CD4-positive, alpha-beta T cell treated with Interleukin-6 for 4 hours (primary cell): ENCODE data around the gene TNP2.
"Not testable (repeated sequence)": the region's sequence is repeated elsewhere in the genome, so short reads cannot be mapped to it uniquely, and the experiment has no call there.

Source experiments
- DNase-seq: peaks from one replicate; pipeline ENCODE4 v3.0.0-alpha.2; 2020; ENCODE audit warnings: mixed read lengths

TNP2 gene

DNA sequence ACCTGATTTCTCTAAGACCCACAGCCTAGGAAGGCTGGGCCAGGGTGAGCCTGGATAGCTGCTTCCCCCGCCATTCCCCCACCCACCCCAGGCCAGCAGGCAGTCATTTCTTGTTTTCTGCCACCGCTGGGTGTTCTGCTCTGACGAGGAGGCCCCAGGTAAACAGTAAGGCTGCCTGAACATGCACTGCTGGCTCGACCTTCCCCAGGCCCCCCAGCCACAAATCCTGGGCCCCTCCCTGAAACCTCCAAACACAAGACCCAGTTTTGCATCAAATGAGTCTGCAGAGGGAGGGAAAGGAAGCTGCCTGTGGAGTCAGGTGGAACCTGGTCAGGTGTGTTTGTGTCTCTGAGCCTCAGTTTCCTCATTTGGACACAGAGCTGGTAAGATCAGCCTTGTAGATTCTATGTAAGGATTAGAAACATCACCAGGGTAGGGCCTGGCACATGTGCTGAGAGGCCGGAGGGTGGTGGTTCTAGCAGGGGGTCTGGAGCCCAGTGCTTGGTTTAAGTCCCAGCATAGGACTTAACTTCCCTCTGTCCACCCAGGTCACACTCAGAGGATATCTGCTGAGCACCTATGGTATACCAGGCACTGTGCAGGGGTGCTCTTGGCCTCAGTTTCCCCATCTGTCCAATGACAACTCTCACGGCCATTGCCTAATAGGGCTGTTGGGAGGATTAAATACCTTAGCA, 30.9 kb upstream of the TNP2 start:
- no peak for DNase-seq

- peak; percentile 28 for DNase-seq
These were observed 29.9 kb upstream of the TNP2 start for GRCh38 chr16:11298950-11299547.

DNA sequence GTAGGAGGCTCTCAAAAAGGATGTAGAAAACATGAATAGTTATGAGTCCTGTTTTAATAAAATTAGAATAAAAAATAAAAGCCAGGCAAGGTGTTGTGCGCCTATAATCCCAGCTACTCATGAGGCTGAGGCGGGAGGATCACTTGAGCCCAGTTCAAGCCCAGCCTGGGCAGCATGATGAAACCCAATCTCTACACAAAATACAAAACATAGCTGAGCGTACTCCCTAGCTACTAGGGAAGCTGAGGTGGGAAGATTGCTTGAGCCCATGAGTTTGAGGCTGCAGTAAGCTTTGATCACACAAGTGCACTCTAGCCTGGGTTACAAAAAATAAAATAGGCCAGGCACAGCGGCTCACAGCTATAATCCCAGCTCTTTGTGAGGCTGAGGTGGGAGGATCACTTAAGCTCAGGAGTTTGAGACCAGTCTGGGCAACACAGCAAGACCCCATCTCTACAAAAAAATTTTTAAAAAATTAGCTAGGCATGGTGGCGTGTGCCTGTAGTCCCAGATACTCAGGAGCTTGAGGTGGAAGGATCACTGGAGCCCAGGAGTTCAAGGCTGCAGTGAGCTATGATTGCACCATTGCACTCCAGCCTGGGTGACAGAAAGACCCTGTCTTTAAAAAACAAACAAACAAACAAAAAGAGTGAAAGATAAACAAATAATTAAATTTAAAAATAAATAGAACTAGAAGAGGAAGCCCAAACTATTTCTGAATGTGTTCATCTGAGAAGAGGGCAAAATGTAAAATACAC, 29.2 kb upstream of the TNP2 start:
- no peak for DNase-seq

DNA sequence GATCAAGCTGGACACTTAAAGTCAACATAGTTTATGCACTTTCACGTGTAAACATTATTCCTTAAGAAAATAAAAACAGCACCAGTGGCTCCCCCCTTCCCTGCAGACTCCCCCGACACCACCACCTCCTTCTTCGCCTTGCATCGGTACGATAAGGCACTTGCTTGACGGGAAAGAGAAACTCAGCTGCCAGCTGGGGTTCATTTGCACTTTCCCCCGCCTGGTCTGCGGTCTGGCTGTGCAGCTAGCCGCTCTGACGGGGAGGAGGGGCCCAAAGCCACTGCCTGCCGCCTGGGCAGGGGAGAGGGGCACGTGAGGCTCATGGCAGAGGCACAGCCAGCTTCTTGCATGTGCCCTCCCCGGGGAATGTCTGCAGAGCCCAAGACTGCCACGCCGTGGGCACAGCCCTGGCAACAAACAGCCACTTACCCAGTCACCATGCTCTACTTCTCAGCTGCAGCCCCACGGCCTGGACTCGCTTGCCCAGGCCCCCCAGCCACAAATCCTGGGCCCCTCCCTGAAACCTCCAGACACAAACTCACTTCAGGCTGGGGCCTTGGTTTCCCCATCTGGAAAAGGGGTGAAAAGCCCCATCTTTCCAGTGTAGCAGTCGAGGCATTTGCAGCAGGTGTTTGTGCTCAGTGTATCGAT, 28.5 kb upstream of the TNP2 start:
- peak; percentile 78 for DNase-seq

GRCh38 chr16:11296706-11297491, 27.8 kb upstream of the TNP2 start:
- no peak for DNase-seq

GRCh38 chr16:11296351-11296705, 27.2 kb upstream of the TNP2 start:
- no peak for DNase-seq

DNA sequence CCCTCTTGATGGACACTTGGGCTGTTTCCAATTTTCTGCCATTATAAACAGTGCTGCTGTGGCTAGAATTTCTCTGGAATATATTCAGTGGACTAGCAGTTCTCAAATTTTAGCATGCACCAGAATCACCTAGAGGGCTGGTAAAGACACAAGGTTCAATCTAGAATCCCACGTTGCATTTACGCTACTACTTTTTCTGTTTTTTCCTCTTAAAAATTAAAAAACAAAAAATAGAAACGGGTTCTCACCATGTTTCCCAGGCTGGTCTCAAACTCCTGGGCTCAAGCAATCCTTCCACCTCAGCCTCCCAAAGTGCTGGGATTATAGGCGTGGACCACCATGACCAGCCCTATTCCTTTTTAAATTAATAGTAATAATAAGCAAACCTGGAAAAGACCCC, 26.5 kb upstream of the TNP2 start:
- DNase-seq: no peak

DNA sequence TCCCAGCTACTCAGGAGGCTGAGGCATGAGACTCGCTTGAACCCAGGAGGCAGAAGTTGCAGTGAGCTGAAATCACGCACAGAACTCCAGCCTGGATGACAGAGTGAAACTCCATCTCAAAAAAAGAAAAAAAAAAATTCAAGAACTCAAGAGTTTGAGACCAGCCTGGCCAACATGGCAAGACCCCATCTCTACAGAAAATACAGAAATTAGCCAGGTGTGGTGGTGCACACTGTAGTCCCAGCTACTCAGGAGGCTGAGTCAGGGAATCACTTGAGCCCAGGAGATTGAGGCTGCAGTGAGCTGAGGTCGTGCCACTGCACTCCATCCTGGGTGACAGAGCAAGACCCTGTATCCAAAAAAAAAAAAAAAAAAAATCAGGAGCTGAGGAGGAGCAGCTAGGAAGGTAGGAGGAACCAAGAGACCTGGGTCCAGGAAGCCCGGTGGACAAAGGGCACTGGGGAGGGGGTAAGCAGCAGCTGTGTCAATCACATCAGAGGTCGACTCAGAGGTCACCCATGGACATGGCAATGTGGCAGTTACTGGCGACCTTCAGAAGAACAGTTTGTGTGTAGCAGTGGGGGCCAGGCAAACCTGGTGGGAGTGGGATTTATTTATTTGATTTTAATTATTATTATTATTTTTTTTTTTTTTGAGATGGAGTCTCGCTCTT, 23.1 kb upstream of the TNP2 start:
- DNase-seq: no peak

DNA sequence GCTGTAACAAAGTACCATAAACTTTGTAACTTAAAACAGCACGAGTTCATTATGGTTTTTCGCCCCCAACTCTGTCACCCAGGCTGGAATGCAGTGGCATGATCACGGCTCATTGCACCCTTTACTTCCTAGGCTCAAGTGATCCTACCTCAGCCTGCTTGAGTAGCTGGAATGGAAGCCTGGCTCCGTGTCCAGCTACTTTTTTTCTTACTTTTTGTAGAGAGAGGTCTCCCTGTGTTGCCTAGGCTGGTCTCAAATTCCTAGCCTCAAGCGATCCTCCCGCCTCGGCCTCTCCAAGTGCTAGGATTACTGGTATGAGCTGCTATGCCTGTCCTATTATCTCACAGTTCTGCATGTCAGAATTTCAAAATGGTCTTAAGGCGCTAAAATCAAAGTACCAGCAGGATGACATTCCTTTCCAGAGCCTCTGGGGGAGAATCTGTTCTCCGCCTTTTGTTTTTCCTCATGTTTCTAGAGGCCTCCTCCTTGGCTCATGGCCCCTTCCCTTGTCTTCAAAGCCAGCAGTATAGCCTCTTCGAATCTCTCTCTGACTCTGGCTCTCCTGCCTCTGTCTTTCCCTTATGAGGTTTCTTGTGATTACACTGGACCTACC, 22.1 kb upstream of the TNP2 start:
- DNase-seq: no peak

DNA sequence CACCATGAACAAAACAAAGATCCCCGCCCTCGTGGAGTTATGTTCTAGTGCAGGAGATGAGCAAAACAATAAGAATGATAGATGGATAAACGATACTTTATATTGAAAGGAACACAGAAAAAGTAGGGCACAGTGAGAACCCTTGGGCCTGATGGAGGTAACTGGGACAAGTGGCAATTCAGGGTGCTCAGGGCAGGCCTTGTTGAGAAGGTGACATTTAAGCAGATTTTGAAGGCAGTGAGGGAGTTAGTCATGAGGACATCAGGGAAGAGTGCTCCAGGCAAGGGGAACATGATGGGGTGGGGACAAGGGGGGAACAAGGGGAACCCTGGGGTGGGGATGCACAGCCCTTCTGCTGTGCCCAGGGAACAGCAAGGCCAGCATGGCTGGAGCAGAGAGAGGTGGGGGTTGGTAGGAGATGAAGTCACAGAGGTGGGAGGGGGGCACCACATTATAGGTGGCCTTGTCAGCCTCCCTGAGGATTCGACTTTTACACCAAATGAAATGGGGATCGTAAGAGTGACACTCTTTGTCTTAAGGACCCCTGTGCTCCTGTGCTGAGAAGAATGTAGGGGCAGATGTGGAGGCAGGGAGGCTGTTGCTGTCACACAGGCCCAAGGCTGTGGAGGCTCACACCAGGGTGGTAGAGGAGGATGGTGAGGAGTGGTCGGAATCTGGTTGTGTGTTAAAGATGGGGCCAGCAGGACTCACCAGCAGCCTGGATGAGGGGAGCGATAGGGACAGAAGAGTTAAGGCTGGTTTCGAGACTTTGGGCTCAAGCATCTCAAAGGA, 21.2 kb upstream of the TNP2 start:
- no peak for DNase-seq

GRCh38 chr16:11289696-11290095, 20.6 kb upstream of the TNP2 start:
- not testable (repeated sequence) for DNase-seq

DNA sequence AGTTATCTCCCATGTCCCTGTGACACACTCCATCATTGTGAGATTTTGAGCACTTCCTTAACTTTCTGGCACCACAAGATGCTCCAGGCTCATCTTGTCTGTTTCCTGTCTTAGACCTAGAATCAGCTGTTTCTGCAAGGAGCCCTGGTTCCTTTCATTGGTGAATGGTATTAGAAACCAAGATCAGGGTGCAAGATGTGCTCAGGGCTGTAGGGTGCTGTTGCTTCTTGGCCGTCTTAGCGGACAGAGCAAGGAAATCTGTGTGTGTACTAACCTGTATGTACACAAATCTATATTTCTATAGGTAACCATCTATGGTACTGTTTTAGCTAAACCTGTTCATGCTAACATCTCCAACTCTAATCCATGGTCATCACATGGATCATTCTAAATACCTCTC, 20.1 kb upstream of the TNP2 start:
- DNase-seq: no peak

- DNase-seq: no peak
These were observed 16.7 kb upstream of the TNP2 start for GRCh38 chr16:11285842-11286241.

DNA sequence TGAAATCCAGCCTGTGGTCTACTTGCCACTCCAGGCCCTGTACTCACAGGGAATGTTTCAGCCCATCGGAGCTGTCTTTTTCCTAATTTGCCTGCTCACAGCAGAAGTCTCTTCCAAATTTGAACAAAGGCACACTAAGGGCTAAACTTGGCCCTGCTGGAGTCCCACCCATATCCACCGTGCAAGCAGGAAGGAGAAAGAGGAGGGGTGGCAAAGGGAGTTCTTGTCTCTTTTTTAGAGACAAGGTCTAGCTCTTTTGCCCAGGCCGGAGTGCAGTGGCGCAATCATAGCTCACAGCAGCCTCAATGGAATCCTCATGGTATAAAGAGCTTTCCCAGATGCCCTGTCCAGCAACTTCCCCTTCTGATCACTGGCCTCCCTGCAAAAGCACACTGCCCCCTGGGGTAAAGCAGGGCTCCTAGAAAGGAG, 14.7 kb upstream of the TNP2 start:
- DNase-seq: no peak

- DNase-seq: no peak
These were observed 11.7 kb upstream of the TNP2 start, which contains the start of gene PRM1 for GRCh38 chr16:11280616-11281522. Gene PRM1 (minus strand): TSS chr16:11281330. CDS start chr16:11281238, 92 bp downstream.

- DNase-seq: no peak
These were observed 9.8 kb upstream of the TNP2 start for GRCh38 chr16:11278681-11279628.

DNA sequence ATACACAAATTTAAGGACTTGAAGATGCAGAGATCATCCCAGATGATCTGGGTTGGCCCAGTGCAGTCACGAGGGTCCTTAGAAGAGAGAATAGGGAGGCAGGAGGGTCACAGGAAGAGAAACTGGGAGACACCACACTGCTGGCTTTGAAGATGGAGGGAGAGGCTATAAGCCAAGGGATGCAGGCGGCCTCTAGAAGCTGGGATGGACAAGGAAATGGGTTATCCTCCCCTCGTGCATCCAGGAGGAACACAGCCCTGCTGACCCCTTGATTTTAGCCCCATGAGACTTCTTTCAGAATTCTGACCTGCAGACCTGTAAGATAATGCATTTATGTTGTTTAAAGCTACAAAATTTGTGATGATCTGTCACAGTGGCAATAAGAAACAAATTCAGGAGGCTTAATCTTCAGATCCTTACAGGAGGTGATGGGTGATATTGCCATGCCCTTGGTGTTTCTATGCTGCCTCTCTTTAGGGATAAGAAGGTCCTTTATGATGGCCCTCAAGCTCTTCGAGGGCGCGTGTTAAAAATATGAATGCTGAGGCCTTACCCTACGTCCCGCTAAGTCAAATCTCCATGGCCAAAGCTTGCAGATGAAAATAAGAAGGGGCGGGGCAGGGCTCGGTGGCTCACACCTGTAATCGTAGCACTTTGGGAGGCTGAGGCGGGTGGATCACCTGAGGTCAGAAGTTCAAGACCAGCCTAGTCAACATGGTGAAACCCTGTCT, 8.6 kb upstream of the TNP2 start:
- DNase-seq: no peak
